SK-N-MC (cell line): ENCODE data around the gene PLA2G6.

Experiments
- EZH2 ChIP-seq: fragments of 200-600 bp; sonication (generic); IDR thresholded peaks from one replicate; pipeline ENCODE4 v1.6.1; 2017; ENCODE audit warnings: antibody characterized with exemption
- FOXP2 ChIP-seq: optimal IDR thresholded peaks from 2 replicates; pipeline ENCODE3; 2011; ENCODE audit warnings: mild to moderate bottlenecking, moderate library complexity; ENCODE audit not compliant: insufficient read depth; ENCODE audit errors: extremely low read length, control extremely low read depth
- POLR2AphosphoS5 ChIP-seq: IDR thresholded peaks from 2 replicates; pipeline ENCODE4 v1.6.1; 2012; ENCODE audit warnings: mild to moderate bottlenecking, low read depth, low read length, borderline replicate concordance

GRCh38 chr22:38097557-38098409 is 83.8 kb downstream of the PLA2G6 start:
- TF ChIP-seq POLR2AphosphoS5 (no peak), EZH2 (no peak), FOXP2 (no peak)
